ENCODE results near the gene DIAPH2.

Gene DIAPH2

GRCh38 chrX:96994093-96994492, 309.5 kb downstream of the DIAPH2 start:
- no peak for TF ChIP-seq CTCF (conservative IDR thresholded peaks at IDR 0.05; ENCODE audit: low read depth, low read length)
- DNase-seq (ENCODE audit: low read depth): no peak
- no peak overlapping the region for H3K4me3 ChIP-seq (ENCODE audit: low read length)

GRCh38 chrX:96997196-96997595, 312.6 kb downstream of the DIAPH2 start:
- DNase-seq (ENCODE audit: low read depth): peak; percentile 9
- TF ChIP-seq CTCF (conservative IDR thresholded peaks at IDR 0.05; ENCODE audit: low read depth, low read length): no peak
- H3K4me3 ChIP-seq (ENCODE audit: low read length): no peak overlapping the region

- no peak for DNase-seq (ENCODE audit: low read depth)
- no peak for TF ChIP-seq CTCF (conservative IDR thresholded peaks at IDR 0.05; ENCODE audit: low read depth, low read length)
- H3K4me3 ChIP-seq (ENCODE audit: low read length): no peak overlapping the region
Measured at GRCh38 chrX:97000682-97001368, 316.2 kb downstream of the DIAPH2 start.

GRCh38 chrX:97006167-97006566, 321.5 kb downstream of the DIAPH2 start:
- no peak for TF ChIP-seq CTCF (conservative IDR thresholded peaks at IDR 0.05; ENCODE audit: low read depth, low read length)
- no peak for DNase-seq (ENCODE audit: low read depth)
- H3K4me3 ChIP-seq (ENCODE audit: low read length): no peak overlapping the region

GRCh38 chrX:97009391-97009790, 324.7 kb downstream of the DIAPH2 start:
- DNase-seq (ENCODE audit: low read depth): no peak
- no peak overlapping the region for H3K4me3 ChIP-seq (ENCODE audit: low read length)
- TF ChIP-seq CTCF (conservative IDR thresholded peaks at IDR 0.05; ENCODE audit: low read depth, low read length): no peak

- TF ChIP-seq CTCF (conservative IDR thresholded peaks at IDR 0.05; ENCODE audit: low read depth, low read length): no peak
- no peak overlapping the region for H3K4me3 ChIP-seq (ENCODE audit: low read length)
- DNase-seq (ENCODE audit: low read depth): no peak
Measured at GRCh38 chrX:97011540-97011939, 326.9 kb downstream of the DIAPH2 start.

- TF ChIP-seq CTCF (conservative IDR thresholded peaks at IDR 0.05; ENCODE audit: low read depth, low read length): no peak
- no peak overlapping the region for H3K4me3 ChIP-seq (ENCODE audit: low read length)
Measured at GRCh38 chrX:97016106-97016505, 331.5 kb downstream of the DIAPH2 start.

More at GRCh38 chrX:97016106-97016505, 331.5 kb downstream of the DIAPH2 start:
- no peak for DNase-seq (ENCODE audit: low read depth)

Measured in retinal pigment epithelial cell (primary cell).